GM13976 (cell line): ENCODE results near the gene CD82.

Experiments
- DNase-seq: peaks from one replicate; pipeline ENCODE4 v3.0.0; 2012; ENCODE audit warnings: low spot score
- in situ Hi-C: fragments of 300-500 bp; cut with MboI; formaldehyde crosslinking; loops from one replicate; pipeline ENCODE4 v1.12.0; 2022; ENCODE audit warnings: low sequenced_read_pairs, mixed read lengths, inconsistent platforms; ENCODE audit not compliant: unreplicated experiment
- TF ChIP-seq, protein P1 (sequence below): IDR thresholded peaks from 2 replicates; pipeline ENCODE4 v1.5.1; 2012; ENCODE audit warnings: borderline replicate concordance, mild to moderate bottlenecking; ENCODE audit not compliant: insufficient read depth; ENCODE audit errors: extremely low read depth, missing control alignments, control extremely low read depth

Gene CD82

DNA sequence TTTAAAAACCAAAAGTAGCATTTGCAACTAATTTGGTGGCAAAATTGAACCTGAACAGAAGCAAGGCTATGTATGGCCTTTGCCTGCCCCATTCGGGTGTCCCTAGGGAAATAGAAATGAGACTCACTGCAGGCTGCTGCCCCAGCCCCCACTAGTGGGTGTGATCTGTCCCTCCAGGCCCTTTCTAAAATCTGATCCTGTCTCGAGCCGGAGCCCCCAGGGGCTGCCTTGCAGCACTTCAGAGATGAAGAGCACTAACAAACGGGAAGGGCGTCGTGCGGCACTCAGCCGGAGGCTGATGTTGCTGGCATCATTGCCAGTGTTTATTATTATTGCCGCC lies 43.2 kb downstream of the CD82 start:
- in situ Hi-C loops: loop anchor here (5.0 kb wide), 1 partner anchor 41 kb away; the partner anchor contains the start of gene CD82

GRCh38 chr11:44608991-44609782 lies 43.7 kb downstream of the CD82 start:
- in situ Hi-C loops: loop anchor here (5.0 kb wide), 1 partner anchor 42 kb away; the partner anchor contains the start of gene CD82
- TF ChIP-seq, protein P1, sequence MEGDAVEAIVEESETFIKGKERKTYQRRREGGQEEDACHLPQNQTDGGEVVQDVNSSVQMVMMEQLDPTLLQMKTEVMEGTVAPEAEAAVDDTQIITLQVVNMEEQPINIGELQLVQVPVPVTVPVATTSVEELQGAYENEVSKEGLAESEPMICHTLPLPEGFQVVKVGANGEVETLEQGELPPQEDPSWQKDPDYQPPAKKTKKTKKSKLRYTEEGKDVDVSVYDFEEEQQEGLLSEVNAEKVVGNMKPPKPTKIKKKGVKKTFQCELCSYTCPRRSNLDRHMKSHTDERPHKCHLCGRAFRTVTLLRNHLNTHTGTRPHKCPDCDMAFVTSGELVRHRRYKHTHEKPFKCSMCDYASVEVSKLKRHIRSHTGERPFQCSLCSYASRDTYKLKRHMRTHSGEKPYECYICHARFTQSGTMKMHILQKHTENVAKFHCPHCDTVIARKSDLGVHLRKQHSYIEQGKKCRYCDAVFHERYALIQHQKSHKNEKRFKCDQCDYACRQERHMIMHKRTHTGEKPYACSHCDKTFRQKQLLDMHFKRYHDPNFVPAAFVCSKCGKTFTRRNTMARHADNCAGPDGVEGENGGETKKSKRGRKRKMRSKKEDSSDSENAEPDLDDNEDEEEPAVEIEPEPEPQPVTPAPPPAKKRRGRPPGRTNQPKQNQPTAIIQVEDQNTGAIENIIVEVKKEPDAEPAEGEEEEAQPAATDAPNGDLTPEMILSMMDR: no peak
- DNase-seq: peak; percentile 62

More for the DNA sequence above, 43.2 kb downstream of the CD82 start:
- no peak for DNase-seq
- TF ChIP-seq, protein P1: no peak

GRCh38 chr11:44609783-44610155 lies 44.3 kb downstream of the CD82 start:
- TF ChIP-seq, protein P1: no peak
- in situ Hi-C loops: loop anchor here (5.0 kb wide), 1 partner anchor 42 kb away; the partner anchor contains the start of gene CD82
- no peak for DNase-seq

DNA sequence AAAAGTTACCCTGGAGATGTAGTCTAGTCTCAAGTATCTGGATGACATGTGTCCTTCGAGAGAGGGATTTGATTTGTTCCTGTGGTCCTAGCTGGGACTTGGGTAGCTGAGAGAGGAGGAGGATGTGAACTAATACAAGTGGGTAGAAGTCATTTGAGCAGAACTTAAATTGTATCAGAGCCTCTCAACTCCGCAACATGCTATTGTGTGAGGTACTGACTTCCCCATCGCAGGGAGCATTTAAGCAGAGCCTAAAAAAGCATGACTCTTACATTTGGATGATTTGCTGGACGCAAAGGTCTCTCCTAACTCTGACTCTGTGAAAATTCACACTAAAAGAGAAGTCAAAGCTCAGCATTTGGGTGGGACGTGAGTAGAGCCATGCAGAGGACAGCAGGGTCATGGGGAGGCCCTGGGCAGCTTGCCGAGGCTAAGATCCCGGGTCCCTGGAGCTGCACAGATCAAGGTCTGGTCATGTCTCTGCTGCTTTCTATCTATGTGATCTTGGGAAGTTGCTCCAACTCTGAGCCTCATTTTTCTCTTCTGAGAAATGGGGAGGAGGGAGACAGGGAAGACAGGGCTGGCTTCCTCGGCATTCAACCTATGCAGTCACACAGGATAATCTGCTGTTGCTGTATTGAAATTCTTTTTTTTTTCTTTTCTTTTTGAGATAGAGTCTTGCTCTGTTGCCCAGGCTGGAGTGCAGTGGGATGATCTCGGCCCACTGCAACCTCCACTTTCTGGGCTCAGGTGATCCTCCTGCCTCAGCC lies 44.9 kb downstream of the CD82 start:
- TF ChIP-seq, protein P1: no peak
- in situ Hi-C loops: no loop called here
- DNase-seq: no peak

- DNase-seq: no peak
- TF ChIP-seq, protein P1: no peak
- in situ Hi-C loops: no loop called here
These were observed 45.6 kb downstream of the CD82 start for GRCh38 chr11:44611088-44611487.

DNA sequence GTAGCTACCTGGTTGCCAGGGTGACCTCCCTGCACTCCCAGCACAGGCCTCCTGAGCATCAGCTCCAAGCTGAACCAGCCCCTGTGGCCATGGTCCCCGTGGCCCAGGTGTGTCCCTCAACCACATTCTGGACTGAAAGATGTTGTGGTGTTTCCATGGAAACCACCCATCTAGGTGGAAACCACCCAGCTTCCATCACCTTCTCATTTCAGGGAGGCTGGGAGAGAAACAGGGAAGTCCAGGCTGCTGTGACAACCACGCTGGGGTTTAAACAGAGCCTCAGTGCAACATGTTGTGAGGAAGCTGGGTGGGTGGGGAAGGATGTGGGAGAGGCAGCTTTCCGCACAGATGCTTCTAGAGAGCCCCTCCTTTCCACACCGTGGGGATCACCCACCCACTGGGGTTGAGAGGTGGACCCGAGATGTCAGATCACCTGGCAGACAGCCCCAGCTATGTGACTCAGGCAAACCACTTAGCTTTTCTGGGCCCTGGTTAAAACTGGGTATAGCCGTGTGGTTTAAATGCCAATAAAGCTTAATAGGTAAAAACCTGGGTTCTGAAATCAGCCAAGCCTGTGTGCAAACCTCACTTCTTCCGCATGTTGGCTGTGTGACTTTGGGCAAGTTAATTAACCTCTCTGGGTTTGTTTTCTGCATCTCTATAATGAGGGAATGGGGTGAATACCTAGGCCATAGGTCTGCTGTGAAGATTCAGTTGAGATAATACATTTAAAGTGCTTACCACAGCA lies 46.4 kb downstream of the CD82 start:
- in situ Hi-C loops: no loop called here
- TF ChIP-seq, protein P1: no peak
- peak; percentile 73 for DNase-seq
